K562 (cell line): Measurements from ENCODE around the gene DOCK1. TPM values are rescaled to one million over a fixed set of nuclear protein-coding genes. Genes with fewer than 3 reads are reported as not detected.

ENCODE experiments used
- ATAC-seq: fragments of 200-7000 bp; cut with Tn5 transposase; 3 replicates; pipeline ENCODE4 v1.9.1; 2020; ENCODE audit warnings: moderate library complexity
- BruUV-seq: library from RNA; stranded (reverse); fragments of 400-500 nt; replicated peaks from 2 replicates; lab custom pipeline; 2021; lab: Mats Ljungman, UMichigan
- CTCF ChIA-PET: fragments of 300-600 bp; formaldehyde crosslinking; extraction: SDS; loops from one replicate; lab custom pipeline; 2021; ENCODE audit warnings: low intra/inter-chr PET ratio; lab: Yijun Ruan, JAX
- POLR2A ChIA-PET: fragments of 300-600, 350-650 bp; sonication (Branson Sonifier 250); formaldehyde crosslinking; extraction: SDS; loops from one replicate; lab custom pipeline; 2021; ENCODE audit warnings: antibody characterized with exemption, inconsistent platforms; lab: Yijun Ruan, JAX
- DNase-seq, 4 experiments: peaks; one replicate each; pipeline versions ENCODE4 v3.0.0 to v3.0.0-alpha.2; 2011 to 2018; ENCODE audit warnings: low spot score in 3 of 4, mixed read lengths in 3 of 4; ENCODE audit errors: extremely low read depth in 1 of 4
- FAIRE-seq: peaks from 2 replicates; lab custom pipeline; 2011; peaks lifted over from hg19 to GRCh38; lab: Jason Lieb, UNC
- H2AFZ ChIP-seq: 2 replicates; pipeline ENCODE4 v1.6.0; 2011; ENCODE audit warnings: low read depth, low read length, control low read depth, inconsistent platforms
- H3K27ac ChIP-seq: fragments of 200-600 bp; 3 replicates; pipeline ENCODE4 v1.8.0; 2011; ENCODE audit warnings: low read depth, mild to moderate bottlenecking, control low read depth, inconsistent platforms, low read length, moderate library complexity, mixed read lengths; ENCODE audit errors: extremely low read depth
- H3K27me3 ChIP-seq, 2 experiments: fragments of 300-600 bp in 1 of 2; 2 replicates in 1 of 2; 3 replicates in 1 of 2; pipeline versions ENCODE4 v1.6.0 to v1.8.0; 2011; ENCODE audit warnings: inconsistent platforms in 2 of 2, low read length in 2 of 2, mild to moderate bottlenecking in 1 of 2, mixed read lengths in 1 of 2, moderate library complexity in 1 of 2; ENCODE audit not compliant: control insufficient read depth in 2 of 2, insufficient read depth in 2 of 2
- H3K36me3 ChIP-seq: fragments of 300-600 bp; 3 replicates; pipeline ENCODE4 v1.8.0; 2011; ENCODE audit warnings: mild to moderate bottlenecking, low read length, inconsistent platforms; ENCODE audit not compliant: control insufficient read depth, insufficient read depth
- H3K4me1 ChIP-seq, 2 experiments: fragments of 200-600 bp in 1 of 2; replicated peaks in 1 of 2; 2 replicates in 1 of 2; 3 replicates in 1 of 2; pipeline versions ENCODE4 v1.5.1 to v1.8.0; 2011; ENCODE audit warnings: inconsistent platforms in 2 of 2, low read length in 2 of 2, mild to moderate bottlenecking in 1 of 2, mixed read lengths in 1 of 2, moderate library complexity in 1 of 2; ENCODE audit not compliant: control insufficient read depth in 2 of 2, insufficient read depth in 2 of 2
- H3K4me2 ChIP-seq: 2 replicates; pipeline ENCODE4 v1.6.1; 2011; ENCODE audit warnings: low read length, control low read depth, inconsistent platforms, mixed read lengths; ENCODE audit not compliant: insufficient read depth
- H3K4me3 ChIP-seq: fragments of 200-600 bp; sonication (generic), shearing (Covaris generic); 2 replicates; pipeline ENCODE4 v1.5.1; 2016; ENCODE audit warnings: control low read depth, inconsistent platforms
- H3K79me2 ChIP-seq: fragments of 200-600 bp; 3 replicates; pipeline ENCODE4 v1.8.0; 2011; ENCODE audit warnings: low read length, inconsistent platforms; ENCODE audit not compliant: control insufficient read depth, insufficient read depth
- H3K9ac ChIP-seq, 2 experiments: 2 replicates each; pipeline versions ENCODE4 v1.6.0 to v1.6.1; 2011; ENCODE audit warnings: low read depth in 2 of 2, low read length in 2 of 2, control low read depth in 1 of 2, inconsistent platforms in 1 of 2, mild to moderate bottlenecking in 1 of 2, mixed read lengths in 1 of 2; ENCODE audit not compliant: insufficient read depth in 1 of 2
- H3K9me1 ChIP-seq: one replicate; pipeline ENCODE4 v1.6.0; 2011; ENCODE audit warnings: inconsistent platforms, mild to moderate bottlenecking, low read length, moderate library complexity; ENCODE audit not compliant: control insufficient read depth, insufficient read depth
- H3K9me3 ChIP-seq: replicated peaks from 2 replicates; pipeline ENCODE4 v1.5.1; 2011; ENCODE audit warnings: low read depth, low read length, inconsistent platforms; ENCODE audit not compliant: control insufficient read depth, insufficient read depth
- H4K20me1 ChIP-seq: replicated peaks from 2 replicates; pipeline ENCODE4 v1.6.1; 2011; ENCODE audit warnings: low read length, inconsistent platforms, mixed read lengths; ENCODE audit not compliant: control insufficient read depth, insufficient read depth
- CBFB ChIP-seq: sonication (generic); formaldehyde crosslinking; IDR thresholded peaks from 2 replicates; pipeline ENCODE4 v1.4.0; 2020; ENCODE audit warnings: mild to moderate bottlenecking, missing genetic modification reagents
- CCAR2 ChIP-seq: fragments of 200-400 bp; formaldehyde crosslinking; IDR thresholded peaks from 2 replicates; pipeline ENCODE4 v1.6.1; 2017; ENCODE audit warnings: mild to moderate bottlenecking, low read depth, low read length
- GATAD2B ChIP-seq: fragments of 450-650 bp; IDR thresholded peaks from 2 replicates; pipeline ENCODE4 v1.6.1; 2017; ENCODE audit warnings: mild to moderate bottlenecking, borderline replicate concordance
- GTF3C2 ChIP-seq: IDR thresholded peaks from 3 replicates; pipeline ENCODE4 v1.6.1; 2011; ENCODE audit warnings: borderline replicate concordance, mild to moderate bottlenecking, moderate library complexity; ENCODE audit not compliant: insufficient read length; ENCODE audit errors: extremely low read depth
- HIVEP1 ChIP-seq: fragments of 250-450 bp; sonication (Bioruptor Pico); IDR thresholded peaks from 2 replicates; pipeline ENCODE4 v1.4.0; 2020; ENCODE audit warnings: mild to moderate bottlenecking
- IRF9 ChIP-seq: fragments of 450-650 bp; IDR thresholded peaks from 2 replicates; pipeline ENCODE4 v1.6.1; 2016; ENCODE audit warnings: missing biosample characterization, missing genetic modification characterization
- MXD1 ChIP-seq: fragments of 250-450 bp; sonication (Bioruptor Pico); IDR thresholded peaks from 2 replicates; pipeline ENCODE4 v1.8.0; 2021; ENCODE audit warnings: borderline replicate concordance, mild to moderate bottlenecking, moderate library complexity; ENCODE audit not compliant: poor library complexity, severe bottlenecking
- RNF219 ChIP-seq: fragments of 250-450 bp; sonication (Bioruptor Pico); IDR thresholded peaks from 2 replicates; pipeline ENCODE4 v1.5.0; 2022; ENCODE audit warnings: mild to moderate bottlenecking
- SIN3B ChIP-seq: fragments of 450-650 bp; IDR thresholded peaks from 2 replicates; pipeline ENCODE4 v1.6.1; 2017; ENCODE audit warnings: low read depth, mild to moderate bottlenecking, moderate library complexity
- SMARCE1 ChIP-seq: fragments of 450-650 bp; IDR thresholded peaks from 2 replicates; pipeline ENCODE4 v1.7.1; 2016; ENCODE audit warnings: mild to moderate bottlenecking
- STAG1 ChIP-seq: sonication (generic); formaldehyde crosslinking; IDR thresholded peaks from 2 replicates; pipeline ENCODE4 v1.5.0; 2020; ENCODE audit warnings: missing genetic modification reagents, borderline replicate concordance
- ZNF511 ChIP-seq: sonication (generic); formaldehyde crosslinking; IDR thresholded peaks from 2 replicates; pipeline ENCODE4 v1.8.0; 2022; ENCODE audit warnings: mild to moderate bottlenecking, missing genetic modification reagents
- ZNF589 ChIP-seq: fragments of 200-800 bp; sonication (Bioruptor generic); IDR thresholded peaks from 2 replicates; pipeline ENCODE4 v1.6.1; 2016; ENCODE audit warnings: low read depth, missing genetic modification characterization, missing compliant biosample characterization
- WGBS: fragments of 100-300 bp; shearing (Covaris generic); methylation state at CpG from one replicate; pipeline ENCODE4 v1.1.6; 2016; ENCODE audit warnings: low coverage, mixed read lengths; ENCODE audit not compliant: insufficient coverage; ENCODE audit errors: missing lambda C conversion rate; 5-methylcytosine and 5-hydroxymethylcytosine counted together
- in situ Hi-C: fragments of 300-500 bp; cut with MboI; formaldehyde crosslinking; loops from 4 replicates; pipeline ENCODE4 v1.15.0; 2018; ENCODE audit warnings: inconsistent platforms, mixed read lengths
- intact Hi-C: fragments of 100-400 bp; cut with micrococcal nuclease; formaldehyde crosslinking; loops from 2 replicates; pipeline ENCODE4 v1.14.2; 2022
- polyA plus RNA-seq, 8 experiments: library from polyadenylated mRNA; depleted of rRNA in 4 of 8; stranded (reverse) in 5 of 8; unstranded in 3 of 8; fragments of >200 nt; fragmentation: Nextera tagmentation in 2 of 8; fragmentation: Illumina TruSeq in 1 of 8; extraction: Ambion mirVana in 2 of 8; extraction: Trizol in 1 of 8; gene quantifications; 2 replicates each; pipeline versions ENCODE4 v1.2.1 to v1.2.3, GENCODE V29; 2011 to 2014; ENCODE audit warnings: inconsistent platforms in 1 of 8, missing spikeins in 1 of 8
- total RNA-seq, 7 experiments: library from RNA; depleted of rRNA in 6 of 7; stranded (reverse); fragments of >200 nt in 6 of 7; fragmentation: Illumina TruSeq in 2 of 7; extraction: Trizol in 2 of 7; gene quantifications; 2 replicates each; pipeline versions ENCODE4 v1.2.1 to v1.2.3, GENCODE V29; 2011 to 2021; ENCODE audit warnings: low replicate concordance in 1 of 7

DOCK1 gene
- total and polyA plus RNA-seq, 9 of the 15 experiments (the other 6 are each of a cell fraction or from before 2014, with no cell fraction given): 0.31 TPM; not detected in 8

GRCh38 chr10:127472976-127473375, 567.7 kb downstream of the DOCK1 start:
- no peak for TF ChIP-seq CCAR2
- TF ChIP-seq SMARCE1: no peak
- TF ChIP-seq IRF9 (tag): no peak
- no peak for TF ChIP-seq HIVEP1 (CRISPR knock-in tag)
- no peak for TF ChIP-seq GATAD2B
- TF ChIP-seq STAG1 (CRISPR knock-in tag): no peak
- no peak for TF ChIP-seq ZNF589 (CRISPR knock-in tag)
- TF ChIP-seq GTF3C2: no peak
- no peak for TF ChIP-seq ZNF511
- TF ChIP-seq MXD1 (CRISPR knock-in tag): no peak
- no peak for TF ChIP-seq SIN3B
- TF ChIP-seq RNF219 (CRISPR knock-in tag): no peak
- no peak for TF ChIP-seq CBFB (CRISPR knock-in tag)
- Histone ChIP-seq H3K36me3 (no peaks in the 10 kb centered on the region), H3K9ac (no peak overlapping the region), H3K27ac (no peak overlapping the region), H3K4me2 (no peak overlapping the region), H3K9me1 (no peaks in the 10 kb centered on the region), H4K20me1 (no peaks in the 10 kb centered on the region), H3K4me1 (no peaks in the 10 kb centered on the region), H3K4me3 (no peak overlapping the region), H3K27me3 (no peaks in the 10 kb centered on the region), H3K79me2 (no peaks in the 10 kb centered on the region), H2AFZ (no peak overlapping the region), H3K9me3 (no peaks in the 10 kb centered on the region)
- no TSS peak for BruUV-seq
- intact Hi-C loops (no loop called here), in situ Hi-C loops (no loop called here)
- ChIA-PET POLR2A (no interaction called here), CTCF (no interaction called here)
- WGBS: 0% methylated on average over 2 of the region's 2 CpGs
- FAIRE-seq (no peak), DNase-seq (no peak), ATAC-seq (no peak)
